HUES48 (cell line): ENCODE data around the gene PSTK.

Source experiments
- H3K27ac ChIP-seq: one replicate; pipeline ENCODE4 v1.7.0; 2013; ENCODE audit warnings: low read depth, low read length, inconsistent platforms
- H3K27me3 ChIP-seq: 2 replicates; pipeline ENCODE4 v1.6.1; 2013; ENCODE audit warnings: mild to moderate bottlenecking, low read length; ENCODE audit not compliant: control insufficient read depth, insufficient read depth
- H3K36me3 ChIP-seq: 2 replicates; pipeline ENCODE4 v1.6.1; 2013; ENCODE audit warnings: low read length; ENCODE audit not compliant: control insufficient read depth, insufficient read depth
- H3K4me1 ChIP-seq: 2 replicates; pipeline ENCODE4 v1.6.1; 2013; ENCODE audit warnings: mild to moderate bottlenecking, low read length; ENCODE audit not compliant: control insufficient read depth, insufficient read depth
- H3K4me3 ChIP-seq: 2 replicates; pipeline ENCODE4 v1.5.1; 2013; ENCODE audit warnings: mild to moderate bottlenecking, low read depth, low read length
- H3K9ac ChIP-seq: 2 replicates; pipeline ENCODE4 v1.6.1; 2013; ENCODE audit warnings: mild to moderate bottlenecking, low read depth, low read length, moderate library complexity
- H3K9me3 ChIP-seq: 2 replicates; pipeline ENCODE4 v1.6.1; 2013; ENCODE audit warnings: low read length; ENCODE audit not compliant: control insufficient read depth, insufficient read depth

Gene PSTK

DNA sequence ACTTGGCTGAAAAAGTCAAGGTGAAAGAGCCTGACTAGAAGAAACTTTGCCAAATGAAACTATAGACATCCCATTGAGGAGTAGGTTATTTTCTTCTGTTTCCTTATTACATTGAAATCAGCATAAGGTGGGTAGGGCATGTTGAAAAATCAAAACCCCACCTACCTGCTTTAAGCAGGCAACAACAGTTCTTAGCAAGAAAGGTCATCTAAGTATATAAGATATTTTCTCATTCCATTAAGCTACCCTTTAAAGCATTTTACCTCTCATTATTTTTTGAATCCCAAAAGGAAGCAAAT, 59.4 kb downstream of the PSTK start:
- no peak overlapping the region for H3K9ac ChIP-seq
- H3K4me3 ChIP-seq: no peak overlapping the region
- no peak overlapping the region for H3K27ac ChIP-seq
- no peaks in the 10 kb centered on the region for H3K27me3 ChIP-seq
- H3K4me1 ChIP-seq: 0 out of 2 replicates have a peak, but pooled peaks cover 2% of the 10 kb centered on the region
- no peaks in the 10 kb centered on the region for H3K9me3 ChIP-seq
- peaks cover 21% of the 10 kb centered on the region for H3K36me3 ChIP-seq
